K562 (cell line): Measurements from ENCODE around the gene ANKS1B. TPM values are rescaled to one million over a fixed set of nuclear protein-coding genes. Genes with fewer than 3 reads are reported as not detected.

Experiments
- ATAC-seq: fragments of 200-7000 bp; cut with Tn5 transposase; 3 replicates; pipeline ENCODE4 v1.9.1; 2020; ENCODE audit warnings: moderate library complexity
- BruUV-seq: library from RNA; stranded (reverse); fragments of 400-500 nt; replicated peaks from 2 replicates; lab custom pipeline; 2021; lab: Mats Ljungman, UMichigan
- CTCF ChIA-PET: fragments of 300-600 bp; formaldehyde crosslinking; extraction: SDS; loops from one replicate; lab custom pipeline; 2021; ENCODE audit warnings: low intra/inter-chr PET ratio; lab: Yijun Ruan, JAX
- POLR2A ChIA-PET: fragments of 300-600, 350-650 bp; sonication (Branson Sonifier 250); formaldehyde crosslinking; extraction: SDS; loops from one replicate; lab custom pipeline; 2021; ENCODE audit warnings: antibody characterized with exemption, inconsistent platforms; lab: Yijun Ruan, JAX
- DNase-seq, 4 experiments: peaks; one replicate each; pipeline versions ENCODE4 v3.0.0 to v3.0.0-alpha.2; 2011 to 2018; ENCODE audit warnings: low spot score in 3 of 4, mixed read lengths in 3 of 4; ENCODE audit errors: extremely low read depth in 1 of 4
- FAIRE-seq: peaks from 2 replicates; lab custom pipeline; 2011; peaks lifted over from hg19 to GRCh38; lab: Jason Lieb, UNC
- H2AFZ ChIP-seq: 2 replicates; pipeline ENCODE4 v1.6.0; 2011; ENCODE audit warnings: low read depth, low read length, control low read depth, inconsistent platforms
- H3K27ac ChIP-seq: fragments of 200-600 bp; 3 replicates; pipeline ENCODE4 v1.8.0; 2011; ENCODE audit warnings: low read depth, mild to moderate bottlenecking, control low read depth, inconsistent platforms, low read length, moderate library complexity, mixed read lengths; ENCODE audit errors: extremely low read depth
- H3K27me3 ChIP-seq, 2 experiments: fragments of 300-600 bp in 1 of 2; 2 replicates in 1 of 2; 3 replicates in 1 of 2; pipeline versions ENCODE4 v1.6.0 to v1.8.0; 2011; ENCODE audit warnings: inconsistent platforms in 2 of 2, low read length in 2 of 2, mild to moderate bottlenecking in 1 of 2, mixed read lengths in 1 of 2, moderate library complexity in 1 of 2; ENCODE audit not compliant: control insufficient read depth in 2 of 2, insufficient read depth in 2 of 2
- H3K36me3 ChIP-seq: fragments of 300-600 bp; 3 replicates; pipeline ENCODE4 v1.8.0; 2011; ENCODE audit warnings: mild to moderate bottlenecking, low read length, inconsistent platforms; ENCODE audit not compliant: control insufficient read depth, insufficient read depth
- H3K4me1 ChIP-seq, 2 experiments: fragments of 200-600 bp in 1 of 2; replicated peaks in 1 of 2; 2 replicates in 1 of 2; 3 replicates in 1 of 2; pipeline versions ENCODE4 v1.5.1 to v1.8.0; 2011; ENCODE audit warnings: inconsistent platforms in 2 of 2, low read length in 2 of 2, mild to moderate bottlenecking in 1 of 2, mixed read lengths in 1 of 2, moderate library complexity in 1 of 2; ENCODE audit not compliant: control insufficient read depth in 2 of 2, insufficient read depth in 2 of 2
- H3K4me2 ChIP-seq: 2 replicates; pipeline ENCODE4 v1.6.1; 2011; ENCODE audit warnings: low read length, control low read depth, inconsistent platforms, mixed read lengths; ENCODE audit not compliant: insufficient read depth
- H3K4me3 ChIP-seq: fragments of 200-600 bp; sonication (generic), shearing (Covaris generic); 2 replicates; pipeline ENCODE4 v1.5.1; 2016; ENCODE audit warnings: control low read depth, inconsistent platforms
- H3K79me2 ChIP-seq: fragments of 200-600 bp; 3 replicates; pipeline ENCODE4 v1.8.0; 2011; ENCODE audit warnings: low read length, inconsistent platforms; ENCODE audit not compliant: control insufficient read depth, insufficient read depth
- H3K9ac ChIP-seq, 2 experiments: 2 replicates each; pipeline versions ENCODE4 v1.6.0 to v1.6.1; 2011; ENCODE audit warnings: low read depth in 2 of 2, low read length in 2 of 2, control low read depth in 1 of 2, inconsistent platforms in 1 of 2, mild to moderate bottlenecking in 1 of 2, mixed read lengths in 1 of 2; ENCODE audit not compliant: insufficient read depth in 1 of 2
- H3K9me1 ChIP-seq: one replicate; pipeline ENCODE4 v1.6.0; 2011; ENCODE audit warnings: inconsistent platforms, mild to moderate bottlenecking, low read length, moderate library complexity; ENCODE audit not compliant: control insufficient read depth, insufficient read depth
- H3K9me3 ChIP-seq: replicated peaks from 2 replicates; pipeline ENCODE4 v1.5.1; 2011; ENCODE audit warnings: low read depth, low read length, inconsistent platforms; ENCODE audit not compliant: control insufficient read depth, insufficient read depth
- H4K20me1 ChIP-seq: replicated peaks from 2 replicates; pipeline ENCODE4 v1.6.1; 2011; ENCODE audit warnings: low read length, inconsistent platforms, mixed read lengths; ENCODE audit not compliant: control insufficient read depth, insufficient read depth
- AFF1 ChIP-seq, 2 experiments: fragments of 450-650 bp; IDR thresholded peaks; 2 replicates each; pipeline ENCODE4 v1.6.1; 2018; ENCODE audit warnings: mild to moderate bottlenecking in 2 of 2, low read depth in 1 of 2; ENCODE audit not compliant: partially characterized antibody in 2 of 2
- BRF2 ChIP-seq: IDR thresholded peaks from 3 replicates; pipeline ENCODE4 v1.6.1; 2011; ENCODE audit warnings: borderline replicate concordance, mild to moderate bottlenecking; ENCODE audit not compliant: insufficient read length, insufficient read depth
- ETS1 ChIP-seq: conservative IDR thresholded peaks from 2 replicates; pipeline ENCODE4 v1.6.1; 2011; ENCODE audit warnings: low read depth, mild to moderate bottlenecking, low read length; ENCODE audit not compliant: control insufficient read depth
- MTA2 ChIP-seq: fragments of 450-650 bp; IDR thresholded peaks from 2 replicates; pipeline ENCODE4 v1.6.1; 2016; ENCODE audit warnings: low read depth
- POLR2G ChIP-seq: fragments of 200-400 bp; formaldehyde crosslinking; IDR thresholded peaks from 2 replicates; pipeline ENCODE4 v1.6.1; 2017; ENCODE audit warnings: low read depth, mild to moderate bottlenecking, antibody characterized with exemption, low read length, moderate library complexity
- TCF15 ChIP-seq: fragments of 250-450 bp; sonication (Bioruptor Pico); IDR thresholded peaks from 2 replicates; pipeline ENCODE4 v1.8.0; 2022; ENCODE audit warnings: moderate library complexity, mild to moderate bottlenecking, inconsistent platforms
- ZBTB7A ChIP-seq: IDR thresholded peaks from 2 replicates; pipeline ENCODE4 v1.6.1; 2011; ENCODE audit warnings: low read depth, mild to moderate bottlenecking, low read length, moderate library complexity, borderline replicate concordance; ENCODE audit not compliant: control insufficient read depth
- ZNF764 ChIP-seq: fragments of 250-450 bp; sonication (Bioruptor Pico); IDR thresholded peaks from 2 replicates; pipeline ENCODE4 v1.4.0; 2020; ENCODE audit warnings: low read depth, mild to moderate bottlenecking, moderate library complexity
- WGBS: fragments of 100-300 bp; shearing (Covaris generic); methylation state at CpG from one replicate; pipeline ENCODE4 v1.1.6; 2016; ENCODE audit warnings: low coverage, mixed read lengths; ENCODE audit not compliant: insufficient coverage; ENCODE audit errors: missing lambda C conversion rate; 5-methylcytosine and 5-hydroxymethylcytosine counted together
- in situ Hi-C: fragments of 300-500 bp; cut with MboI; formaldehyde crosslinking; loops from 4 replicates; pipeline ENCODE4 v1.15.0; 2018; ENCODE audit warnings: inconsistent platforms, mixed read lengths
- intact Hi-C: fragments of 100-400 bp; cut with micrococcal nuclease; formaldehyde crosslinking; loops from 2 replicates; pipeline ENCODE4 v1.14.2; 2022
- polyA plus RNA-seq, 8 experiments: library from polyadenylated mRNA; depleted of rRNA in 4 of 8; stranded (reverse) in 5 of 8; unstranded in 3 of 8; fragments of >200 nt; fragmentation: Nextera tagmentation in 2 of 8; fragmentation: Illumina TruSeq in 1 of 8; extraction: Ambion mirVana in 2 of 8; extraction: Trizol in 1 of 8; gene quantifications; 2 replicates each; pipeline versions ENCODE4 v1.2.1 to v1.2.3, GENCODE V29; 2011 to 2014; ENCODE audit warnings: inconsistent platforms in 1 of 8, missing spikeins in 1 of 8
- total RNA-seq, 7 experiments: library from RNA; depleted of rRNA in 6 of 7; stranded (reverse); fragments of >200 nt in 6 of 7; fragmentation: Illumina TruSeq in 2 of 7; extraction: Trizol in 2 of 7; gene quantifications; 2 replicates each; pipeline versions ENCODE4 v1.2.1 to v1.2.3, GENCODE V29; 2011 to 2021; ENCODE audit warnings: low replicate concordance in 1 of 7

Gene ANKS1B
- total and polyA plus RNA-seq, 9 of the 15 experiments (the other 6 are each of a cell fraction or from before 2014, with no cell fraction given), result 0.04 to 0.47 (median 0.28) TPM; not detected in 4

- TF ChIP-seq AFF1 (IDR thresholded peaks at IDR 0.05; ENCODE audit: low read depth in 1 of 2, partially characterized antibody in 2 of 2), result no peak
- no TSS peak for BruUV-seq
- 3% methylated on average over 5 of the region's 5 CpGs for WGBS
These were observed 838.6 kb downstream of the ANKS1B start for GRCh38 chr12:99146185-99146584.

GRCh38 chr12:99142651-99143050 lies 842.1 kb downstream of the ANKS1B start:
- Histone ChIP-seq H3K27ac (no peak overlapping the region), H3K9me3 (no peaks in the 10 kb centered on the region), H4K20me1 (no peaks in the 10 kb centered on the region), H3K79me2 (no peaks in the 10 kb centered on the region), H3K9me1 (no peaks in the 10 kb centered on the region), H3K9ac (no peak overlapping the region), H3K4me1 (no peaks in the 10 kb centered on the region), H3K27me3 (no peaks in the 10 kb centered on the region), H2AFZ (no peak overlapping the region), H3K36me3 (no peaks in the 10 kb centered on the region), H3K4me3 (no peak overlapping the region), H3K4me2 (no peak overlapping the region)
- ATAC-seq (no peak), DNase-seq (no peak), FAIRE-seq (no peak)
- intact Hi-C loops, result no loop called here
- POLR2A ChIA-PET, result no interaction called here
- in situ Hi-C loops, result no loop called here
- no TSS peak for BruUV-seq
- CTCF ChIA-PET, result no interaction called here
- TF ChIP-seq POLR2G (no peak), TCF15 (CRISPR knock-in tag) (no peak), ZBTB7A (no peak), ETS1 (no peak), BRF2 (no peak), ZNF764 (CRISPR knock-in tag) (no peak), MTA2 (no peak)

More at GRCh38 chr12:99146185-99146584, 838.6 kb downstream of the ANKS1B start:
- POLR2A ChIA-PET, result no interaction called here
- Histone ChIP-seq H3K27me3 (no peaks in the 10 kb centered on the region), H4K20me1 (no peaks in the 10 kb centered on the region), H3K9ac (no peak overlapping the region), H3K4me3 (no peak overlapping the region), H3K9me1 (no peaks in the 10 kb centered on the region), H3K4me2 (no peak overlapping the region), H3K27ac (no peak overlapping the region), H2AFZ (no peak overlapping the region), H3K79me2 (no peaks in the 10 kb centered on the region), H3K9me3 (no peaks in the 10 kb centered on the region), H3K4me1 (no peaks in the 10 kb centered on the region), H3K36me3 (no peaks in the 10 kb centered on the region)
- in situ Hi-C loops (no loop called here), intact Hi-C loops (no loop called here)
- CTCF ChIA-PET, result no interaction called here
- ATAC-seq, result no peak
- no peak for DNase-seq
- FAIRE-seq, result no peak
